Measurements from ENCODE around the gene AKAP4. TPM values are rescaled to one million over a fixed set of nuclear protein-coding genes. Genes with fewer than 3 reads are reported as not detected.

Gene AKAP4, protein sequence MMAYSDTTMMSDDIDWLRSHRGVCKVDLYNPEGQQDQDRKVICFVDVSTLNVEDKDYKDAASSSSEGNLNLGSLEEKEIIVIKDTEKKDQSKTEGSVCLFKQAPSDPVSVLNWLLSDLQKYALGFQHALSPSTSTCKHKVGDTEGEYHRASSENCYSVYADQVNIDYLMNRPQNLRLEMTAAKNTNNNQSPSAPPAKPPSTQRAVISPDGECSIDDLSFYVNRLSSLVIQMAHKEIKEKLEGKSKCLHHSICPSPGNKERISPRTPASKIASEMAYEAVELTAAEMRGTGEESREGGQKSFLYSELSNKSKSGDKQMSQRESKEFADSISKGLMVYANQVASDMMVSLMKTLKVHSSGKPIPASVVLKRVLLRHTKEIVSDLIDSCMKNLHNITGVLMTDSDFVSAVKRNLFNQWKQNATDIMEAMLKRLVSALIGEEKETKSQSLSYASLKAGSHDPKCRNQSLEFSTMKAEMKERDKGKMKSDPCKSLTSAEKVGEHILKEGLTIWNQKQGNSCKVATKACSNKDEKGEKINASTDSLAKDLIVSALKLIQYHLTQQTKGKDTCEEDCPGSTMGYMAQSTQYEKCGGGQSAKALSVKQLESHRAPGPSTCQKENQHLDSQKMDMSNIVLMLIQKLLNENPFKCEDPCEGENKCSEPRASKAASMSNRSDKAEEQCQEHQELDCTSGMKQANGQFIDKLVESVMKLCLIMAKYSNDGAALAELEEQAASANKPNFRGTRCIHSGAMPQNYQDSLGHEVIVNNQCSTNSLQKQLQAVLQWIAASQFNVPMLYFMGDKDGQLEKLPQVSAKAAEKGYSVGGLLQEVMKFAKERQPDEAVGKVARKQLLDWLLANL
- total RNA-seq (2014; rRNA removed; shearing (Covaris generic); ENCODE audit: low replicate concordance), result not detected in 2 replicates

DNA sequence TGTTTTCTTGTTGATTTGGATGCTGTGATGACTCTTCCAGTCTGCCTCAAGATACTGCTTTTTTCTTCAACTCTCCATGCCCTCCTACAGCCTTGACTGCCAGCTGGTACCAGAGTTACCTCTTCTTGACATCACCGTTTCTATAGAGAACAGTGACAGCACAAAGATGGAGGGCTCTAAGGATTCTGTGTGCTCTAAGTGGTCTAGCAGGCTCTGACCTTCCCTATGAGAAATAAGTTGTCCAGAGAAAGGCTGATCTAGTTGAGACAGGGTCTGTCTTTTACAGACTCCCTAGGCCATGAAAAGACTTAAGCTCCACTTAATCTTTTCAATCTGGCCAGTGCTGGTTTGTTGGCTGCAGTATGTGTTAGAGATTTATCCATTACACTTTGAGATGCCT, at the start of gene AKAP4:
Gene AKAP4 (minus strand): TSS at position 101 of the 400 bp plus-strand sequence. CDS start 118 bp downstream, outside the sequence.
- in situ Hi-C loops (cut with HindIII; ENCODE audit: low pct_unique_long_range_greater_than_20kb, low sequenced_read_pairs), result no loop called here
- DNase-seq (ENCODE audit: low read depth), result no peak

DNA sequence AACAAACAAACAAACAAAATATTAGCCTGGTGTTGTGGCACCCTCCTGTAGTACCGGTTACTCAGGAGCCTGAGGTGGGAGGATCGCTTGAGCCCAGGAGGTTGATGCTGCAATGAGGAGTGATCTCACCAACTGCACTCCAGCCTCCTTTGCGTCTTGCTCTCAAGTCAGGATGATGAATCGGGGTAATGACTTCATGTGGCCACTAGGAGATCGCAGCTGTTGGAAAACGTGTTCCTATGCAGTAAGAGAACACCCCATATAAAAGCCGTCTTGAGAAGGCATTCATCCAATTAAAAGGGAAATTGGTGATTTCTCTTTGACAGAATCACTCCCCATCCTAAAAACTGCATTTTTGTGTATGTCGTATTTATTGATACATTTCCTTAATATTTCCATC, 10.7 kb upstream of the AKAP4 start:
- DNase-seq (ENCODE audit: low read depth), result no peak

DNA sequence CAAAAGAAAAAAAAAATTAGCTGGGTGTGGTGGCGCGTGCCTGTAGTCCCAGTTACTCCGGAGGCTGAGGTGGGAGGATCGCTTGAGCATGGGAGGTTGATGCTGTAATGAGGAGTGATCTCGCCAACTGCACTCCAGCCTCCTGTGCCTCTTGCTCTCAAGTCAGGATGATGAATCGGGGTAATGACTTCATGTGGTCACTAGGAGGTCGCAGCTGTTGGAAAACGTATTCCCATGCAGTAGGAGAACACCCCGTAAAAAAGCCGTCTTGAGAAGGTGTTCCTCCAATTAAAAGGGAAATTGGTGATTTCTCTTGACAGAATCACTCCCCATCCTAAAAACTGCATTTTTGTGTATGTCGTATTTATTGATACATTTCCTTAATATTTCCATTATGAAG, 5.9 kb upstream of the AKAP4 start:
- no peak for DNase-seq (ENCODE audit: low read depth)
- in situ Hi-C loops (cut with HindIII; ENCODE audit: low pct_unique_long_range_greater_than_20kb, low sequenced_read_pairs), result no loop called here

More for the DNA sequence above, 10.7 kb upstream of the AKAP4 start:
- in situ Hi-C loops (cut with HindIII; ENCODE audit: low pct_unique_long_range_greater_than_20kb, low sequenced_read_pairs), result no loop called here

DNA sequence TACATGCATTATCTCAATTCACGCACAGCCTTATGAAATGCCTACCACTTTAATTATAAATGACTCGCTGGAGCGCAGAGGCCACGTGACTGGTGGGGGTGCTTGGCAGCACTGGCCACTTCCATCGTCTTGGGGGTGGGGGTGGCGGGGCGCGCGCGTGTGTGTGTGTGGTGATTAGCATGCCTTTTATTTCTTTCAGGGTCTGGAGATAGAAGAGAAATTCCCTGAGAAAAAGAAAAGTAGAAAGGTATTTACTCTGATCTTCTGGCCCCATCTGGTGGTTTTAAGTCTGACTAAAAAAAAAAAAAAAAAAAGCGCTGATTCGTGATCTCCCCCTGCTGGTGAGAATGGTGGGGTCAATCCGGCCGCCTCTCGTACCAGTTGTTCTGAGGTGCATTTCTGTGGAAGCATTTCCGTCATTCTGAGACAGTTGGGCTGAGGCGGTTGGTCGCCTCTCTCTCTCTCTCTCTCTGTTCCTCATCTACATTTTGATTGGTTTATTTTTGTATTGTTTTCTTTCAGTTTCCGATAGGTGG, 3.6 kb upstream of the AKAP4 start, which contains the start of gene CCNB3:
Gene CCNB3 (plus strand): TSS at position 402 of the 536 bp plus-strand sequence. CDS start 80,399 bp downstream, outside the sequence.
- peak; percentile 82 for DNase-seq (ENCODE audit: low read depth)
- in situ Hi-C loops (cut with HindIII; ENCODE audit: low pct_unique_long_range_greater_than_20kb, low sequenced_read_pairs), result no loop called here

DNA sequence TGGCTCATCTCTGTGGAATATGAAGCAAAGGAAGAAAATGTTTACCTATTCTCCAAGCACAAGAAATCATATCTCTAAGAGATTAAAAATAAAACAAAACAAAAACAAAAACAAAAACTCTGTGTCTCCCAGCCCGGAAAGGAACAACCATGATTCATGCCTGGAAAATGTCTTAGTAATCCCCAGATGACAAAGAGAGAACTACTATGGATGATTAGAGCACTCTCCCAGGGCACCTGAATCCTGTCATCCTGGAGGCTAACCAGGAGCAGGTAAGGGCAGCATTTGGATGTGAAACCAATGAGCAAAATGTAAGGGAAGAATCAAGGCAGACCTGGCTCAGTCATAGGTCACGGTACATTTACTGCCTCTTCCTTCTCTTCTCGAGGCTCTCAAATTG, 1.7 kb upstream of the AKAP4 start:
- in situ Hi-C loops (cut with HindIII; ENCODE audit: low pct_unique_long_range_greater_than_20kb, low sequenced_read_pairs), result no loop called here
- no peak for DNase-seq (ENCODE audit: low read depth)

DNA sequence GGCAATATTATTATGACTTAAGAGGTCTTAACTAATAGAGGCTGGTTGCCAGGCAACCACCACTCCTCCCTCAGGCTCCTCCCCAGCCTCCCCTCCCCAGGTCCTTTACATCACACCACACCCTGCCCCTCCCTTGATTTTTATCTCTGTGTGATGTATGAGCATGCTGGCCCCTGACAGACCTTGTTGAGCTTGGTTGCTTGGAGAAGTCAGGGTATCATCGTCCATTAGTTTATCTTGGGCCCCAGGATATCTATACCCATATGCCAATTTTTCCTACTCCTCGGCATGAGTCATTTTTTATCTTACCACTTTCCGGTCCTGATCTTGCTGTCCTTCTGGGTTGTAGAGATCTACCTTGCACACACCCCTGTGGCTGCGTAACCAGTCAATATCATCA, 2.5 kb downstream of the AKAP4 start:
- no peak for DNase-seq (ENCODE audit: low read depth)
- in situ Hi-C loops (cut with HindIII; ENCODE audit: low pct_unique_long_range_greater_than_20kb, low sequenced_read_pairs), result no loop called here

DNA sequence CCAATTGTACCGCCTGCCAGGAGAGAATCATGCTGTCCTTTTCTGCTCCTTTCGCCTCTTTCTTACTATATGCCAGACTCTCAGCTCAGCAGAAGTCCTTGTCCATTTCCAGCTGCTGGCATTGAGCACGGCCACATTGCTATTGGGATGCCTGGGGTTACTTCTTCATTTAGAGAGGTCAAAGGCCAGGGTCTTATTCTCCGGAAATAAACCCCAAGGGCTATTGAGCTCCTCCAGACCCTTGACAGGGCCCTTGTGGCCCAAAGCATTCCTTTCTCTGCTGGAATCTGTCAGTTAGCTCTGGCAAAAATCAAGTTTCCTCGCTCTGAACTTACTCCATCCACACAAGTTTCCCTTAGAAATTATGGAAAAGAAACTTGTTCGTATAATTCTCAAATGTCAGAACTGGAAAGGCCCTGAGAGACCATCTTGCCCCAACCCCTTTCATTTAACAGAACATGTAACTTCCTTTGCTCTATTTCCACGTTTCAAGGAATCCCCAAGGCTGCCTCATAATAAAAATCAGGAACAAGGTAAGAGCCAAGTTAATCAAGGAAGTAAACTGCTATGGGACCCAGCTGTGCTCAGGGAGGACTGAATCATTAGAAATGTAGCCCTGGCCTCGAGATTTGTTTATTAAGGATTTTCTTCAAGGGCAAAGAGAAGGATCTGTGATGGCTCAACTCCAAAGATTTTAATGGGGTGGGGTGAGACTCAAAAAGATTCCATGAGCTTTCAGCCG, 11.8 kb downstream of the AKAP4 start:
- in situ Hi-C loops (cut with HindIII; ENCODE audit: low pct_unique_long_range_greater_than_20kb, low sequenced_read_pairs), result no loop called here
- DNase-seq (ENCODE audit: low read depth), result no peak

DNA sequence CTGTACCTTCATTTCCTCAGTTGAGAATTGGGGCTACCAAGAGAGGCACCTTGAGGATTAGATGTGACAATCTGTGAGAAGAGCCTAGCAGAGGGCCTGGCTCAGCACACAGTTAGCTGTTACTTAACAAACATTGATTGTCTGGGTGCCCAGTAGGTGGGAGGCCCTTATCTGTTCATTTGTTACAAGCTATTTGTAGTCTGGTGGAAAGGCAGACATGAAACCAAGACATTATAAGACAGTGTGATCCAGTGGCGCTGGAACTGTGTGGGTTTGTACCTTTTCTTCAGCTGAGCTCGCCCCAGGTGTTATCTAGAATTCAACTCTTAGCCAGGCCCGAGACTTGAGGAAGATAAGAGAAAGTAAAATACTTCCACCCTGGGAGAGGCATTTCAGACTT, 16.9 kb downstream of the AKAP4 start:
- in situ Hi-C loops (cut with HindIII; ENCODE audit: low pct_unique_long_range_greater_than_20kb, low sequenced_read_pairs), result no loop called here
- DNase-seq (ENCODE audit: low read depth), result no peak

DNA sequence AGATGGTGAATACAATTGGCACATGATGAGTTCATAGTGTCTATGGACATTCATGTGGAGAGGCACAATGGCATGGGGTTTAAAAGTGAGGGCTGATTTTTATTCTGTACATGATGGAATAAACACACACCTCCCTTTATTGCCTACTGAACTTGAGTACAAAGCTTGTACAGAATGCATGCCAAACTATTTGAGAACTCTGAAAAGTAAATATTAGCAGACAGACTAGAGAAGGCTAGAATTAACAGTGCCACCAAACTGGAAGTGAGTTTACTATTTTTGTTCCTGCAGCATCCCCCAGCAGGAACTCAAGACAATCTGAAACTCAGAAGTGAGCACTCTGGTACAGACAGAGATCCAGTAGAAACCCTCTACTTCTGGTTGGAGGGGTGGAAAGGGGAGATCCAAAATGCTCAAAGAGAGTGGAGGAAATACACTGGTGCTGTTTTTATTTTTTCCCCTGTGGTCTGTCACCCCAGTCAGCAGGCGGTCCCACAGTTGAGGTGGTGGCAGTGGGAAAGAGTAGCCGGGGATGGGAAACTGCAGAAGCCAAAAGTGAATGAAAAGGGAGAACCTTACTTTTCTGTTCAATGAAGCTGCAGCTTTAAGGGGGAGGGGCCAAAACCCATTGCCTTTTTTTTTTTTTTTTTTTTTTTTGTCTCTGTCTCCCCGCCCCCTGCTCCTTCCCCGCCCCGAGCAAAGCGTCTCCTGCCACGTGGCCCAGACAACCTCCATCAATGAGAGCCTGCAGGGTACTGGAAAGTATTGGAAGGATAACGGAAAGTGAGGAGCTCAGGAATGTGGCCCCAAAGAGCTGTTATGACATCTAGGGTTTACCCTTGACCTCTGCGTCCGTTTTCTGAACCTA, 20.5 kb downstream of the AKAP4 start:
- peak; percentile 18 for DNase-seq (ENCODE audit: low read depth)
- in situ Hi-C loops (cut with HindIII; ENCODE audit: low pct_unique_long_range_greater_than_20kb, low sequenced_read_pairs), result no loop called here

DNA sequence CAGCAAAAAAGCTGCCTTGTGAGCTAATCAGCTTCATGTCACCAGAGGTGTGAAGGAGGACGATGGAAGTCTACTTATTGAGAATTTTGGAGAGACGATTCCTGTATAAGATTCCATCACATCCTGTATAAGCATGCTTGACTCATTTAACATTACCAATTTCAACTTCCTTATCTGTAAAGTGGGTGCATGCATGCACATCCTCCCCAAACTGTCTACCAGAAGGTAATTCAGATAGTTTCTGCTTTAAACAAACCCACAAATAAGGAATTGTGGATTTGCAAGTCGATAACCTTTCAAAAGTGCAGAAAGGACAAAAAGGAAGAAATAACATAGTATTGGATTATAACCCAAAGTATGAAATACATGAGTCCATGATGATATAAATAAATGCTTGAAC, 31.1 kb downstream of the AKAP4 start:
- in situ Hi-C loops (cut with HindIII; ENCODE audit: low pct_unique_long_range_greater_than_20kb, low sequenced_read_pairs), result no loop called here
- DNase-seq (ENCODE audit: low read depth), result no peak

DNA sequence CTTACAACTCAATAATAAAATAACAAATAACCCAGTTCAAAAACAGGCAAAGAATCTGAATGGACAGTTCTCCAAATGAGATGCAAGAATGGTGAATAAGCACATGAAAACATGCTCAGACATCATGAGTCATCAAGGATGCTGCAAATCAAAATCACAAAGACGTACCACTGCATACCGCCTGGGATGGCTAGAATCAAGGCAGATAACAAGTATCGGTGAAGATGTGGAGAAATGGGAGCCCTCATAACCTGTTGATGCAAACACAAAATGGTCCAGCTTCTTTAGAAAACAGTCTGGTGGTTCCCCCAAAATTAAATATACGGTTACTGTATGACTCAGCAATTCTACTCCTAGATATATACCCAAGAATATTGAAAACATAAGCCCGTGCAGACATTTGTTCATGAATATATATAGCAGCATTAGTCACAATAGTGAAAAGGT, 32.5 kb downstream of the AKAP4 start:
- in situ Hi-C loops (cut with HindIII; ENCODE audit: low pct_unique_long_range_greater_than_20kb, low sequenced_read_pairs), result no loop called here
- peak; percentile 41 for DNase-seq (ENCODE audit: low read depth)

DNA sequence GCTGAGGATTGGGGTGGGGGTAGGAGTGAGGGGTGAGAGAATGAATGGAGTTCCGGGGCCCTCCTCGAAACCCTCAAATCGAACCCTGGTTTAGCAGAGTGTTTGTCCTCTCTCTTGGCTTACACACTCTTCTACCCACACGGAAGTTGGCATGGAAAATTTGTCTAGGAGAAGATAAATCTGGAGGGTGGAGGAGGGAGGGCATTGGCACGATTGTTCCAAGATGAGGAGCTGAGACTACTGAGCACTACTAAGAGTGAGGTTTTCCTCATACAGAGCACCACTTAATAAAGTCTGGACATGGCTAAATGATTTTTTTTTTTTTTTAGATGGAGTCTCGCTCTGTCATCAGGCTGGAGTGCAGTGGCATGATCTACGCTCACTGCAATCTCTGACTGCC, 33.4 kb downstream of the AKAP4 start:
- DNase-seq (ENCODE audit: low read depth), result no peak
- in situ Hi-C loops (cut with HindIII; ENCODE audit: low pct_unique_long_range_greater_than_20kb, low sequenced_read_pairs), result no loop called here

DNA sequence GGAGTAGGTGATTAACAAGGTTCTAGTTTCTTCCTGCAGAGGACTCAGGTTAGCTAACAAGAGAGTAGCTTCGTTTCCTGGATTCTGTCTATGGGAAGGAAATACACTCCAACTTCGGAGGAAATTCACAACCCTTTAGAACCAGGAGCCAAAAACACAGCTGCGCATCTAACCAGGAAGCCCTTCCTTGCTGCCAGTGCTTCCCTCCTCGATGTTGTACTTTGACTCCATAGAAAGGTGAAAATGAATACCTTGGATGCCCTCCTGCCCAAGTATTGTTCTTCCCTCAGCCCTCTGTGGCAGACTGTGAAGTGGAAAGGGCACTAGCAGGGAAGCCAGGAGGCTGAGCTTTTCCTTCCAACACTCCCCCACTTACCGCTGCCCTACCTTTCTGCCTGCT, 35.1 kb downstream of the AKAP4 start:
- in situ Hi-C loops (cut with HindIII; ENCODE audit: low pct_unique_long_range_greater_than_20kb, low sequenced_read_pairs), result no loop called here

DNA sequence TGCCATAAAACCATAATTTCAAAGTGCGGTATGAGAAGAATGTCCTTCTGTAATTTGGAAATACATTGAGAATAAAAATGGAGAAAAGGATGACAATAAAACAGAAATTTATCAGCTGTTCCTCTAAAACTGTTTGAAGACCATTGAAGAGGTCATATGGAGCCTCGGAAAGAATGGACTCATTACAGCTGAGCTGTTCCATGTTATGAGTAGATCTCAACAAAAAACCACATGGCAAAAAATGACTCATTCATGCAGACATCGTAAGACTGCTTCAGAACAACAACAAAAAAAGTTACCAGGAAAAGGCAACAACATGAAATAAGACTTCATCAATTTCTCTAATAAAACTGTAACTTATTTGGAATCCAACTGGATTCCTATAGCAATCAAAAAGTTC, 39.7 kb downstream of the AKAP4 start:
- in situ Hi-C loops (cut with HindIII; ENCODE audit: low pct_unique_long_range_greater_than_20kb, low sequenced_read_pairs), result no loop called here
- DNase-seq (ENCODE audit: low read depth), result no peak

More for the DNA sequence above, 35.1 kb downstream of the AKAP4 start:
- DNase-seq (ENCODE audit: low read depth), result no peak

DNA sequence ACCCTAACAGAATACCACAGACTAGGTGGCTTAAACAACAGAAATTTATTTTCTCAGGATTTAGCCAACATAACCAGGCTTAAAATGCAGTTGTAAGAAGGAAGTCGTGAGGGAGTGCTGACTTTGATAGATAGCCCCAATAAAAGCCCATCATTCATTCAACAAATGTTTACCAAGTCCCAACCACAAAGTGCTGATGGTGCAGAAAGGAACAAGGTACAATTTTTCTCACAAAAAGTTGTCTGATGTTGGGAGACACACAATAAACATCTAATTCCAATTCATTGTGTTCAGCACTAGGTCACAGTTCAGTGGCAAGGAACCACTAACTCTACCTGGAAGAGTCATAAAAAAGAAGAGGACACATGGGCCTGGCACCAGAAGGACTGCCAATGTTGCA, 42.2 kb downstream of the AKAP4 start:
- in situ Hi-C loops (cut with HindIII; ENCODE audit: low pct_unique_long_range_greater_than_20kb, low sequenced_read_pairs), result no loop called here

DNA sequence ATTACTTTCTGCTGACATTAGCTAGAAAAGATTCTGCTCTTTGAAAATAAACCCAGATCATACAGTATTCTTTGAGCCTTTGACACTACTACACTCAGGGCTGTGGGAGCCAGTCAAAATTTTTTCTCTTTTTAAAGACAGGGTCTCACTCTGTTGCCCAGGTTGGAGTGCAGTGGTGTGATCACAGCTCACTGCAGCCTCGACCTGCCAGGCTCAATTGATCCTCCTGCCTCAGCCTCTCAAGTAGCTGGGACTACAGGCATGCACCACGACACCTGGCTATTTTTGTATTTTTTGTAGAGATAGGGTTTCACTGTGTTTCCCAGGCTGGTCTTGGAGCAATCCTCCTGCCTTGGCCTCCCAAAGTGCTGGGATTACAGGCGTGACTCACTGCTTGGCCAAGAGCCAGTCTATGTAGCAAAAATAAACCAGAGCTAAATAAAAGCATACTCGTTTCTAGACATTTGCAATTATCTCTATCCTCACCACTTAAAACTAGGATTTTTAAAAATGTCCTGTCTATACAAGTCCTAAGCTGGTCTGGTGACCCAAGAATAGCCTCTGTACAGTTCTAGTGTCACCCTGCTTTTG, 43.2 kb downstream of the AKAP4 start:
- in situ Hi-C loops (cut with HindIII; ENCODE audit: low pct_unique_long_range_greater_than_20kb, low sequenced_read_pairs), result no loop called here
- DNase-seq (ENCODE audit: low read depth), result no peak

More for the DNA sequence above, 42.2 kb downstream of the AKAP4 start:
- DNase-seq (ENCODE audit: low read depth), result no peak

DNA sequence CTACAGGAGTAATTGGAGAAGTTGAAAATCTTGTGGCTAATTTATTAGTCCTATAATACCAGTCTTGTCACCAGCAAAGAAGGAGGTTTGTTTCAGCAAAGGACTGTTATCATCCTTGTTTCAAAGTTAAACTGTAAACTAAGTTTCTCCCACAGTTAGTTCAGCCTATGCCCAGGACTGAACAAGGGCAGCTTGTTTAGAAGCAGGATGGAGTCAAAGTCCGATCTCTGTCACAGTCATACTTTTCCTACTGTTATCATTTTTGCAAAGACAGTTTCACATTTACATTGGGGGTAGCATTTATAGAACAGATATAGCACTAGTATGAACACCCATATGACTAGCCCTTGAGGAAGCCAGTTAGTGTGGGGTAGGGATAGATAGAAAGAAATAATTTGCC, 46.4 kb downstream of the AKAP4 start:
- no peak for DNase-seq (ENCODE audit: low read depth)
- in situ Hi-C loops (cut with HindIII; ENCODE audit: low pct_unique_long_range_greater_than_20kb, low sequenced_read_pairs), result no loop called here

Data from Caki2 (cell line).